ENCODE results near the gene PPP1R14C.

DNA sequence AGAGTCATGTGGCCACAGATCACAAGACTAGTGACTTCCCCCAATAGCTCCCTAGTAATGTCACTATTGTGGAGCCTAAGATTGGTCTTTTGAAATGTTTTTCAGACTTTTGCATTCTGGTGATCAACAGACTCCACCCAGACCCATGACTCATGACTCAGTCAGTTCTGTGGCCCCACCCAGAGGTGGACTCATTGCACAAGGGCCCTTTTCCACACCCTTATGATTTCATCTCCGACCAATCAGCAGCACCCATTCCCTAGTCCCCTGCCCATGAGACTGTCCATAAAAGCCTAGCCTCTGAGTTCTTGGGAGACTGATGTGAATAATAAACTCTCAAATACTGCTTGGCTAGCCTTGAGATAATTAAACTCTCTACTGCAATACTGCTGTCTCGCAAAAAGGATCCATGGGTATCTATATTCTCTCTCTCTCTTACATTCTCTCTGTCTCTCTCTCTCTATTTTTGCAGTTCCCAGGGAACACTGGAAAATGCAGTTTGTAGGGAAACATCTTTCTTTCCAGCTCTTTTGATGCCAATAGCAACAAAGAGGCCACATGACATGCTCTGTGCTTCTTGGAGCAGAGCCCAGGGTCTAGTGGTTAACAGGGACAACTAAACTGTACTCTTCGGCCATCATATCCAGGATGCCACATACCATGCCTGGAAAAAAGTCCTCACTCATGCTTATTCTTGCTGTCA is 154.6 kb downstream of the PPP1R14C start:
- TF ChIP-seq CTCF (conservative IDR thresholded peaks at IDR 0.05 in 1 of 2, IDR thresholded peaks at IDR 0.05 in 1 of 2; ENCODE audit: low read depth in 1 of 2, low read length in 2 of 2) (no peak), EZH2 (IDR thresholded peaks at IDR 0.05; ENCODE audit: low read length, missing control alignments) (no peak)

All from fibroblast of lung (primary cell).